Renal cortical epithelial cell (primary cell): Measurements from ENCODE around the gene APBB1IP. TPM values are rescaled to one million over a fixed set of nuclear protein-coding genes. Genes with fewer than 3 reads are reported as not detected.

Experiments
- total RNA-seq: library from RNA; depleted of rRNA; stranded (reverse); fragments of >200 nt; gene quantifications from 2 replicates; pipeline ENCODE4 v1.2.3, GENCODE V29; 2014

APBB1IP gene
- total RNA-seq, 1 donor from 2014 or later, result 23.8 TPM

Other genes with a start within 250 kb of the APBB1IP start
- gene GAD2, start 221.6 kb upstream of the APBB1IP start, total RNA-seq, result not detected in 2 replicates